ENCODE results near the gene DIPK1C. TPM values are rescaled to one million over a fixed set of nuclear protein-coding genes. Genes with fewer than 3 reads are reported as not detected.
A peak's percentile ranks its signal among the peaks of the same experiment; 100 is the strongest.

DIPK1C gene
- total and polyA plus RNA-seq, 9 of the 15 experiments (the other 6 are each of a cell fraction or from before 2014, with no cell fraction given) = 0.04 to 0.32 (median 0.15) TPM; not detected in 2

DNA sequence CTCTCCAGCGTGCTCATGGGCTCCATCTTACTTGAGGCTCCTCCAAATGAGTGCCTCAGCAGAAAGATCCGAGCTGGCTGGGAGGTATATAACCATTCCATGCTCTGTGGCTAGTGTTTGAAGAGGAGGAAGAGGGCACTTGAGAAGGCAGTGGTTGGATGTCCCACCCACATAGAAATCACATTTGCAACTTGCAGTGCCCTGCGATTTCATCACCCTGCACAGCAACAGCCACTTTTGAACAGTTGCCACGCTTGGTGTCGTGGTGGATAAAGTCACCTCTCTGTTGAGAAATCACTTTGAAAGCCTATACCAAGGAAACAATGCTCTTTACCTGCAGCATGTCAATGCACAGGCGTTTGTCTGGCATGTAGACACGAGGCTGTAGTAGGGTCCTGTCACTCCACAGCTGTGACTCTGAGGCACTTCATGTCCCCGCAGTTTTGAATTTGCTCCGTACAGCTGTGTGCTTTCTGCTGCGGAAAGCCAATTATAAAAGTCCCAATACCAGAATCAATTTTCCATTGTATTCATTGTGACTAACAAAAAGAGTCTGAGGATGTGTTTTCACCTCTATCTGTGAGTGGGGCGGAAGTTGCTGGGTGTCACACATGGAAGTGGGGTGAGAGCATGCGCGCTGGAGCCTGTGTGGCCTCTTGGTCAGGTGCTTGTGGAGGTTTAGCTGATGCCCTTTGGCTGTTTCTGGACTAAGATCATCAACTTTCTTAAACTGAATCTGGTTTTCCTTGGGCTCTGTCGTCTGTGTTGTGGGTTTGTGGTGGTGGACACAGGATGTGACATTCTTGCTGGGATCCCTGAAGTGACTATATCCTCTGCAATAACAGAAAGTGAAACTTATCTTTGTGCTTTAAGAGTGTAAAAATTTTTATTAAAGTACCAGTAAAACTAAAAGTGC, 41.9 kb upstream of the DIPK1C start (continued):
- TF ChIP-seq U2AF2 (optimal IDR thresholded peaks at IDR 0.05; ENCODE audit: low read depth, low read length) (no peak), MAX (CRISPR knock-in tag; IDR thresholded peaks at IDR 0.05) (peak; percentile 37; the same call in 1 of the 2 replicates), ZFP36 (IDR thresholded peaks at IDR 0.05; ENCODE audit: low read depth, low read length, partially characterized antibody) (no peak), KDM5B (IDR thresholded peaks at IDR 0.05; ENCODE audit: insufficient replicate concordance, low read depth, low read length) (no peak), FOSL1 (tag; conservative IDR thresholded peaks at IDR 0.05) (no peak), TAF1 (IDR thresholded peaks at IDR 0.05; ENCODE audit: control insufficient read depth, extremely low read depth, insufficient read depth, low read length, severe bottlenecking) (no peak), GTF2E2 (tag; IDR thresholded peaks at IDR 0.05) (0 out of 2 replicates have a peak, but pooled peaks have one; percentile 17), NR3C1 (CRISPR knock-in tag; IDR thresholded peaks at IDR 0.05) (no peak), RBFOX2 (IDR thresholded peaks at IDR 0.05; ENCODE audit: low read depth, low read length) (peak; percentile 39; the same call in 1 of the 2 replicates), ZNF766 (CRISPR knock-in tag; conservative IDR thresholded peaks at IDR 0.05) (peak; percentile 72), NFATC3 (IDR thresholded peaks at IDR 0.05) (no peak), SREBF2 (CRISPR knock-in tag; IDR thresholded peaks at IDR 0.05) (no peak), SPI1 (IDR thresholded peaks at IDR 0.05; ENCODE audit: borderline replicate concordance, low read depth, low read length) (peak; percentile 31; the same call in 1 of the 2 replicates), POLR3G (IDR thresholded peaks at IDR 0.05; ENCODE audit: extremely low read depth, insufficient read length, insufficient replicate concordance) (no peak), NRF1 (conservative IDR thresholded peaks at IDR 0.05 in 1 of 2, IDR thresholded peaks at IDR 0.05 in 1 of 2) (peak; percentile 84 to 86), ZNF316 (IDR thresholded peaks at IDR 0.05) (no peak), PTRF (tag; IDR thresholded peaks at IDR 0.05) (no peak), MXI1 (IDR thresholded peaks at IDR 0.05; ENCODE audit: low read depth, low read length) (no peak), GTF2A2 (tag; IDR thresholded peaks at IDR 0.05) (no peak), POLR2B (IDR thresholded peaks at IDR 0.05; ENCODE audit: low read depth, partially characterized antibody) (no peak), BRD9 (IDR thresholded peaks at IDR 0.05; ENCODE audit: low read depth, partially characterized antibody) (no peak)
- TF ChIP-seq, protein P1, sequence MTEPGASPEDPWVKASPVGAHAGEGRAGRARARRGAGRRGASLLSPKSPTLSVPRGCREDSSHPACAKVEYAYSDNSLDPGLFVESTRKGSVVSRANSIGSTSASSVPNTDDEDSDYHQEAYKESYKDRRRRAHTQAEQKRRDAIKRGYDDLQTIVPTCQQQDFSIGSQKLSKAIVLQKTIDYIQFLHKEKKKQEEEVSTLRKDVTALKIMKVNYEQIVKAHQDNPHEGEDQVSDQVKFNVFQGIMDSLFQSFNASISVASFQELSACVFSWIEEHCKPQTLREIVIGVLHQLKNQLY (CRISPR knock-in tag; conservative IDR thresholded peaks at IDR 0.05) = no peak
- TF ChIP-seq, protein P2, sequence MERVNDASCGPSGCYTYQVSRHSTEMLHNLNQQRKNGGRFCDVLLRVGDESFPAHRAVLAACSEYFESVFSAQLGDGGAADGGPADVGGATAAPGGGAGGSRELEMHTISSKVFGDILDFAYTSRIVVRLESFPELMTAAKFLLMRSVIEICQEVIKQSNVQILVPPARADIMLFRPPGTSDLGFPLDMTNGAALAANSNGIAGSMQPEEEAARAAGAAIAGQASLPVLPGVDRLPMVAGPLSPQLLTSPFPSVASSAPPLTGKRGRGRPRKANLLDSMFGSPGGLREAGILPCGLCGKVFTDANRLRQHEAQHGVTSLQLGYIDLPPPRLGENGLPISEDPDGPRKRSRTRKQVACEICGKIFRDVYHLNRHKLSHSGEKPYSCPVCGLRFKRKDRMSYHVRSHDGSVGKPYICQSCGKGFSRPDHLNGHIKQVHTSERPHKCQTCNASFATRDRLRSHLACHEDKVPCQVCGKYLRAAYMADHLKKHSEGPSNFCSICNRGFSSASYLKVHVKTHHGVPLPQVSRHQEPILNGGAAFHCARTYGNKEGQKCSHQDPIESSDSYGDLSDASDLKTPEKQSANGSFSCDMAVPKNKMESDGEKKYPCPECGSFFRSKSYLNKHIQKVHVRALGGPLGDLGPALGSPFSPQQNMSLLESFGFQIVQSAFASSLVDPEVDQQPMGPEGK (CRISPR knock-in tag; IDR thresholded peaks at IDR 0.05; ENCODE audit: borderline replicate concordance) = no peak
- TF ChIP-seq, protein P3, sequence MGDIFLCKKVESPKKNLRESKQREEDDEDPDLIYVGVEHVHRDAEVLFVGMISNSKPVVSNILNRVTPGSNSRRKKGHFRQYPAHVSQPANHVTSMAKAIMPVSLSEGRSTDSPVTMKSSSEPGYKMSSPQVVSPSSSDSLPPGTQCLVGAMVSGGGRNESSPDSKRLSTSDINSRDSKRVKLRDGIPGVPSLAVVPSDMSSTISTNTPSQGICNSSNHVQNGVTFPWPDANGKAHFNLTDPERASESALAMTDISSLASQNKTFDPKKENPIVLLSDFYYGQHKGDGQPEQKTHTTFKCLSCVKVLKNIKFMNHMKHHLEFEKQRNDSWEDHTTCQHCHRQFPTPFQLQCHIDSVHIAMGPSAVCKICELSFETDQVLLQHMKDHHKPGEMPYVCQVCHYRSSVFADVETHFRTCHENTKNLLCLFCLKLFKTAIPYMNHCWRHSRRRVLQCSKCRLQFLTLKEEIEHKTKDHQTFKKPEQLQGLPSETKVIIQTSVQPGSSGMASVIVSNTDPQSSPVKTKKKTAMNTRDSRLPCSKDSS (IDR thresholded peaks at IDR 0.05; ENCODE audit: low read depth, partially characterized antibody) = no peak
